NCI-H1930 (cell line): ENCODE results near the gene LHFPL2.
"Not testable (repeated sequence)": the region's sequence is repeated elsewhere in the genome, so short reads cannot be mapped to it uniquely, and the experiment has no call there.

Source experiments
- DNase-seq, 2 experiments: peaks; one replicate each; lab custom pipeline; 2025; lab: John Stamatoyannopoulos, UW

The LHFPL2 gene

DNA sequence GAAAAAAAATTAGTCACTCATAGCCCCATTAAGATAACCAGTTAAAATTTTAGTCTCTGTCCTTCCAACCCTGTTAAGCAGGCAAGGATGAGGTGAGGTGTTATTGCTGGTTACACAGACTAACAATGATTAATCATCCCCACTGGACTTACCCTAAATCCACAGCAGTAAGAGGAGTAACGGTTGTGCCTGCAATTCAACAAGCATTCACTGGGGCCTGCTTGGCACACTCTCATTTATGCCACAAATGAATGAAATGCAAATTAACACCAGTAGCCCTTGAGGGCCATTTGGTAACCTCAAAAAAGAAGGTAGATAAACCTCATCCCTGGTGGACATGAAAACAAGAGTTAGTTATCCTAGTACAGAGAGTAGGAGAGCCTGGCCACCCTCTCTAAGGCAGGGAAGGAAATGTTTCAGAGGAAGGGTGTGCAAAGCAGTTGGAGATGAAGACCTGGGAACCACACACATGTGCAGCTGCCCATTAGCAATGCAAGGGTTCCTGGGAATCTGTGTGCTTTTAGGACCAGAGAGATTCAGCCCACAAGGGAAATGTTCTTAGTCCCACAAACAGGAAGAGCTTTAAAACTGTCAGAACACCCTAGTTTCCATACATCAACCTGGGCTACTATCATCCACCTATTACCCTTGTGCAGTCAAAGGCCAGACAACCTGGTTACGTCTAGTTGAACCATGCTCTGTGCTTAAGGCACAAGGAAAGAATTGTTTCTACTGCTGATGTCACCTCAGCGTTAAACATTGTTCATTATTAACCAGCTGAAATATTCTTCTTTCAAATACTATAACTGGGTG is 7.7 kb downstream of the LHFPL2 start:
- DNase-seq: no peak

DNA sequence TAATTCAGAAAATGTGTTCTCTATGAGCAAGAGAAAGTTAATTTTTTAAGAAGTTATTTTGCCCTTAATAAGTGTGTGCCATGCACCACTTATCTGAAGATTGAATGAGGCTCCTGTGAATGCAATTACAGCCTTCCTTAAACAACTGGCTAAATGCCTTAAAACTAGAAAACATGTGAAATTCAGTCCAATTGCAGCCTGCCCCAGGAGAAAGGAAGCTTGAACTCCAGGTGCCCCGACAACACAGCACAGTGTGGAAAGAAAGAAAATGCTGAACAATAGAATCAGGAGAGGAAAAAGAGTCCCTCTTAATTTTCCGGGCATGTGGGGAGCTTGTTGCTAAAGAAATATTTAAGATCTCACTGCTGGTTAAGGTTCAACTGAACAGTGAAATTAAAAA is 8.8 kb downstream of the LHFPL2 start:
- DNase-seq: no peak

DNA sequence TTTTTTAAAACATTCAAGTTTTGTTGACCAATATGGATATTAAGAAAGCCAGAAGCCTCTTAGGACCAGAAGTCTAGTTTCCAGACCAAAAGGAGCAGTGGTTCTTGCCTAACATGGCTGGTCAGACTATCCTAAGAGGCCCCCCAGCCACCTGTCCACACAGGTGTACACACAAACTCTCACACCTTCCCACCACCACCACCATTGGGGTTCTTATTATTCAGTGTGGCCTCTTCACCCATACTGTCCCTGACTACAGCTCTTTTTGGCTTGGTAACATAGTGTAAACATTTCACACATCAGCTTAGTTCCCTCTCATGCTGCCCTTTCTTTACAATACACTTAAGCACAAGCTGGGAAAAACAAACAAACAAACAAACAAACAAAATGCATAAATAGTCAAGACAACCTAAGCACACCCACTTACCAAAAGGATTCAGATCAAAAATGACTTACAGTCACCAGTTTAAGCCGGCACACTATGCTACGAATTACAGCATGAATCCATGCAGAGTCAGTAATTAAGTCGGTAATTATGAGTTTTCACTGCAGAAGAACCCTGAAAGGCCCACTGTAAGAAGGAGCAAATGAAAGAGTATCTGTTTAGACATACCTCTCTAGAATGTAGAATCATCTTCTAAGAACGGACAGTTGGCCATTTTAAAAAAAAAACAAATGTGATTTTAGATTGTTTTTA is 9.5 kb downstream of the LHFPL2 start:
- DNase-seq: no peak

DNA sequence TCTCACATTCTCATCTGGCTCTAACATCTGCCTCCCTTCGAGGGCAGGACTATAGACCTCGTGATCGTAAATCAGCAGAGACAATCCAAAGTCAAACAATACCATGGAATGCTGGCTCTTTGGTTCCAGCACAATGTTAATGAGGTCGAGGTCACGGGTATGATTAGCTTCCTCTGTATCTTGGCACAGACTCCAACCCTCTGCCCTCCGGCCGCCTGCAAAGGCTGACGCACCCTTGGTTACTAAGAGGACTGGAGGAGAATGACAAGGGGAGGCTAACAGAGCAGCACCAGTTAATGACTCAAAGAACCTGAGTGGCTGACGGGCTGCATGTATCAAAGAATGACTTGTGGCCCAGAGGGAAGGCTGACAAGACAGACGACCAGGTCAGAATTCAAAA is 10.1 kb downstream of the LHFPL2 start:
- DNase-seq: no peak

DNA sequence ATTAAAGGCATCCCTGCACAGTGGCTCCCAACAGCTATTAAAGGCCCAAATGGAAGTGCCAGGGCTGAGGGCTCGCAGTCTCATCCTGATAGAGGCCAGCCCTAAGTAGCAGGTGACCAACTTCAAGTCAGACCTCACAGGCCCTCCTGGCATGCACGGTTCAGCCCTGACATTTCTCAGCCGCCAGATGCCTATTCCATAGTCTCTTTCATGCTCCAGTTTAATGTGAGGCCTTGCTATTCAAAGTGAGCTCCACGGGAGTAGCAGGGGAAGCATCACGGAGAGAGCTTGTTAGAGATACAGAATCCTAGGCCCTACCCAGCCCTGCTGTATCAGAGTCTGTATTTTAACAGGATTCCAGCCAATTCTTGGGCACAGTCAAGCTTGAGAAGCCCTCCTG is 11.1 kb downstream of the LHFPL2 start:
- no peak for DNase-seq

GRCh38 chr5:78636682-78637081 is 11.9 kb downstream of the LHFPL2 start:
- DNase-seq: no peak

- no peak for DNase-seq
Measured at GRCh38 chr5:78634634-78635033, 13.9 kb downstream of the LHFPL2 start.

GRCh38 chr5:78634229-78634628 is 14.3 kb downstream of the LHFPL2 start:
- no peak for DNase-seq

DNA sequence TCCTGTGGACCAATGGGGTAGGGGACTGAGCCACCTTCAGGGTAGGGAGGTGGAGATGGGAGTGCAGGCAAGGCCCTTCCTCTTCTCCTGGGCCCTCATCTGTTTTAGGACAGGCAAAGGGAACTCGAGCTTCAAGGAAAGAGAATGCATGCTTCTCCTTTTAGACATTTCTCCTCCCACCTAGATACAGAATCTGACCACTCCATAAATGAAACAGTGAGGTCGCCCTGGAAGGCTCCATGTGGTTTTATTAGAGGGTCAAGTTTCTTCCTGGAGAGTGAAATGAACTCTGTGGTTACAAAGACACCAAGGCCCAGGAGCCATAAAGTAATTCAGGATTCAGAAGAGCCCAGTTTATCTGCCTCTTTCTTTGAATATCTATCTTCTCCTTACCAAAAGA is 14.9 kb downstream of the LHFPL2 start:
- no peak for DNase-seq

- no peak for DNase-seq
Measured at GRCh38 chr5:78632467-78632866, 16.1 kb downstream of the LHFPL2 start.

- no peak for DNase-seq
Measured at GRCh38 chr5:78631931-78632330, 16.6 kb downstream of the LHFPL2 start.

GRCh38 chr5:78630047-78630446 is 18.5 kb downstream of the LHFPL2 start:
- no peak for DNase-seq

GRCh38 chr5:78629624-78630023 is 18.9 kb downstream of the LHFPL2 start:
- DNase-seq: no peak

DNA sequence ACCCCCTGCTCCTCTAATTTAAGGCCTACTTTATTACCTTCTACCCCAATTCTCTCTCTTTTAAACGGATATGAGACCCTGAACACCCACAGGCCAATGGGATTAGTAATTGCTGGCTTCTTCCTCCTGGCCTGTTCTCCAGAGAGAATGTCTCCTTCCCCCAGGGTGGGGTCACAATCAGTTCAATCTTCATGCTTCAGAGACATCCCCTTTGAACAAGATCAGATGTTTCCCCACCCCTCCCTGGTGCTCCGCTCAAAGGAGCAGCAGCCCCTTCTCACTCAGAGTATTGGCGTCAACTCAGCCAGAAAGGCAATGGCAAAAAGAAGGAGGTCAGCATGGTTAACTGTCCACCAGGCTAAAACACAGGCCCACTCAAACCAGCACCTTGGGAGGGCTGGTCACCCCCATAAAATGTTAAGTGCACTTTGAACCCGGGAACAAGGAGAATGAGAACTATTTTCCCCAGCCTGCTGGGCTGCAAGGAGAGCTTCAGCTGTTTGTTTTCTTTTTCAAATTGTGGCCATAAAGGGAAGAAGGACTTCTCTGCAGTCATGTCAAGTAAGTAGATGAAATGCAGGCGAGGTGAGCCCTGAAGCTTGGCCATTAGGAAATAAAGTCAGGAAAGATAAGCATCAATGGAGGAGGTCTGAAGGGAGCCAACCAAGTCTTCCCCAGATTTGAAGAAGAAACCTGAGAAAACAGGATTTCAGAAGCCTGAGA is 20.1 kb downstream of the LHFPL2 start:
- no peak for DNase-seq

DNA sequence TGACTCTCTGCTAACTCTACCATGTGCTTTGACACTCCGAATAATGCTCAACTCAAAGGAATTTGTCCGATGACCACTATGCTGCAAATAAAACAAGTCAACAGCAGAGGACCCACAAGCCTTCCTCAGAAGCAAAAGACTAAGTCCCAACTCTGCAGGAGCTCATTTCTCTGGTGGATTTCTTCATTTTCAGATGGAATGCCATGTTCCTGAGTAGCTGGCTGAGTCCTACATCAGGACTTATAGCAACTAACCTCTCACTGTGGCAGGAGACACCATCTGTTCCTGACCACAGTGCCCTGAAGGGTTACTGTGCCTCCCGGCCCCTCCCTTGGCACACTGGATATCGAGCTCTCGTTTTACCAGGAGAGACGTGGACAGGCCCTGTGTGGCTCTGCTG is 20.8 kb downstream of the LHFPL2 start:
- DNase-seq: no peak

DNA sequence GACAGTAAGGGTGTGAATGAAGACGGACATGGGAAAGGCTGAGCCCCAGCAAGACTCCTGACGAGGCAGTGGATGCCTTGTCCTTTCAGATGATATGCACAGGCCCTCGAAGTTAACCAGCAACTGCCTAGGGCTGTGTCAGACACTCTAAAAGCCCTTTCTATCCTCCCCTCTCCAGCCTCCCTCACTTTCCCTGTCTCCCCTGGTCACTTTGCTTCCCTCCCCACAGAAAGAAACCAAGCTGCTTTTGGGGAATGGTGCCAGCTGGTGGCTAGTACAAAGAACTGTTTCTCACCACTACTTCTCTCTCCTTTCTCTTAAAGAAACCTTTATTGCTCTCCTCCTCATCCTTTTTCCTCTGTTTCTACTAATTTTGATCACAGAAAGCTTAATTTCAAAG is 21.4 kb downstream of the LHFPL2 start:
- DNase-seq: no peak

DNA sequence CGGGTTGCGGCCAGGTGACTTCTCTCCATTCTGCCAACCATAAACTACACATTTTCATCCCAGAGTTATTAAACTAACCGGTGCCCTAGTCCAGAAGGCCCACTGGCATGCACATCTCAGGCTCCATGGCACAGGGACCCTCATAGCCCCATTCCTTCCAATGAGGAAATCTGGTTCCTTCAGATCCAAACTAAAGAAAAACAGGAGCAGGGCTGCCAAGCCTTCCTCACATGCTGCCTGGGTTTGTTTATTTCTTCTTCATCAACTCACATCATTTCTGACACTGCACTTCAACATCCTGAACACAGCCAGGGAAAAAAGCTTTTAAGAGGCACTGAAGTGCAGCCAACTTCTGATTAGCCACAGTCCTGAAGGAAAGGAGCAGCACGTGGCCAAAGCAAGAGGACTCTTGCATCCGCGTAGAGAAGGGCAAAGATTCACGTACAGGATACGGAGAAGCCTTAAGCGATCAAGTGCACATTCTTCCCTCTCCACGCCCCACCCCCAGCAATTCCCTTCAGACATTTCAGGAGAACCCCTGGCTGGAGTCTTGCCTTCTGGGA is 22.5 kb downstream of the LHFPL2 start:
- DNase-seq: no peak

- no peak for DNase-seq
Measured at GRCh38 chr5:78624992-78625391, 23.6 kb downstream of the LHFPL2 start.

DNA sequence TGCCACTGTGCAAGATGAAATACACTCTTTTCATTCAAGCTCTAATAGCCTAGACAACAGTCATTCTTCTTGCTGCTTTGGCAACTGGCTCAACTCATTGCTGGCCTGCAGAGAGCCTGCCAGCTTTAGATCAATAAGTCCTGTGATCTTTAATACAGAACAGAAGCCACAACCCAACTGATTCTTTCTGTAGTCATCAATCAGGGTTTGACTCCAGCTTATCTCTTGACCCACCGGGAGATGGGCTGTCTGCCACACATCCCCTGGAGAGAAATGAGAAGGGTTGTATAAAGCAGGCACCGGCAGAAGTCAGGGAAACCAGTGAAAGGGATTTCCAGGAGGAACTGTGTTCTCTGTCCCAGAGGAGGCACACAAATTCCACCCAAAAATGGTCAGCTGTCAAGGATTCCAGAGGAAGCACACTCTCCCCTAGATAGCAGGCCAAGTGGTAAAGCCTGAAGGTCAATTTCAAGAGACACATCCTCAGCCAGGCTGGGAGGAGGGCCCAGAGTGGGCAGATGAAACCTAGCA is 24.5 kb downstream of the LHFPL2 start:
- DNase-seq: no peak

DNA sequence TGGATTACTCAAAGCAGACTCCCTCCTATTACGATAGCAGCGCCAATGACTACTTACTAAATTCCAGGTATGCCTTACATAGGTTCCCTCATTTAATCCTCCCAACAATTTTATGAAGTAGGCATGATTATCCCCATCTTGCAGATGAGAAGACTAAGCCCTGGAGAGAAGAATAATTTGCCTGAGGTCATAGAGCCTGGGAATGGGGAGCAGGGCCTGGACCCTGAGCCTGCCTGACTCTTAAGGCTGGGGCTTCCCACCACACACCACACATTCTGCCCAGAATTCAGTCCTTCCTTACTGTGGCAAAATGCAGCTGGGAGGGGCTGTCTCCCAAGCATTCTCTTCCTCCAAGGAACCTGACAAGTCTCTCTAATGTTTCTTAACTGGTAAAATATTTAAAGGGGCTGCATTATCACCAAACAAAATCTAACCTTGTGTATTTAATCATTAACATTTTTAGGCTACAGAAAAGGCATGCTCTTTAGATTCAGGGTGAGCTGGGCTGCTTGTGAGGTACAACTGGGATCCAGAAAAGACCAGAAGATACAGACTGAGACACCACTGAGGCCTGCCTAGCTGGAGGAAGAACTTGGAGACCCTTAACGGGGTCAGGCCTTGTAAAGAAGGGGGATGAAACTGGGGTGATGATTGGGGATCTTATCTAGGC is 26.1 kb downstream of the LHFPL2 start:
- DNase-seq: no peak

DNA sequence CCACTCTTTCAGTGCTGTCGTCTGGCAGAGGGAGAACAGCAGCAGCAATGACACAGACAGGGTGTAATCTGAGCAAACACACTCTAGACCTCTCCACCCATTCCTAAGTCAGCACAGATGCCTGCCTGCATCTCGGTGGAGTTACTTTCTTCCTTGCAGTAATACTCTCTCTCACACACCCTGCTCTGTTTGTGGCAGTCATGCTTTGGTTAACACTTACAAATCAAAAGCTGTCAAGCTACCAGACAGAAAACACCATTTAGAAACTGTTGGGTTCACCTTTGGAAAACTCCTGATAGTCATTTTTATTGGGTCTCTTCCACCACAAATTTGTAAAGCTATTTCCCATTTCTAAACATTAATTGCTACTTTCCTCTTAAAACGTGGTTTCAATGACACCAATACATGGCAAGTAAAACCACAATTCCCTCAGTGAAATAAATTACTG is 27.3 kb downstream of the LHFPL2 start:
- no peak for DNase-seq

DNA sequence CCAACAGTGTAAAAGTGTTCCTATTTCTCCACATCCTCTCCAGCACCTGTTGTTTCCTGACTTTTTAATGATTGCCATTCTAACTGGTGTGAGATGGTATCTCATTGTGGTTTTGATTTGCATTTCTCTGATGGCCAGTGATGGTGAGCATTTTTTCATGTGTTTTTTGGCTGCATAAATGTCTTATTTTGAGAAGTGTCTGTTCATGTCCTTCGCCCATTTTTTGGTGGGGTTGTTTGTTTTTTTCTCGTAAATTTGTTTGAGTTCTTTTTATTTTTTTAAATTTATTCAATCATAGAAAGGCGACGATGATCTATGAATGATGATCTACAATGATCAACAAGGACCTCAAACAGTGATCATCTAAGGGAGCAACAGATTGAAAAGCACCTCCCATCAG is 28.5 kb downstream of the LHFPL2 start:
- not testable (repeated sequence) for DNase-seq
